NCI-H128 (cell line): ENCODE data around the gene GHITM.
"Not testable (repeated sequence)": the region's sequence is repeated elsewhere in the genome, so short reads cannot be mapped to it uniquely, and the experiment has no call there.

ENCODE experiments used
- DNase-seq: peaks from one replicate; lab custom pipeline; 2025; ENCODE audit not compliant: unreplicated experiment; lab: John Stamatoyannopoulos, UW

GHITM gene

GRCh38 chr10:84175436-84175835, 36.1 kb downstream of the GHITM start:
- DNase-seq = no peak

- DNase-seq = no peak
Measured at GRCh38 chr10:84176351-84176750, 37.0 kb downstream of the GHITM start.

GRCh38 chr10:84176836-84177474, 37.6 kb downstream of the GHITM start:
- DNase-seq = no peak

- DNase-seq = no peak
Measured at GRCh38 chr10:84177541-84178141, 38.3 kb downstream of the GHITM start.

- no peak for DNase-seq
Measured at GRCh38 chr10:84178160-84178609, 38.9 kb downstream of the GHITM start.

GRCh38 chr10:84179059-84179710, 39.9 kb downstream of the GHITM start:
- no peak for DNase-seq

- DNase-seq = not testable (repeated sequence)
Measured at GRCh38 chr10:84180386-84180785, 41.1 kb downstream of the GHITM start.

- DNase-seq = no peak
Measured at GRCh38 chr10:84181631-84182030, 42.3 kb downstream of the GHITM start.

GRCh38 chr10:84184517-84184916, 45.2 kb downstream of the GHITM start:
- DNase-seq = no peak

GRCh38 chr10:84185526-84186175, 46.3 kb downstream of the GHITM start:
- DNase-seq = no peak

GRCh38 chr10:84188815-84189214, 49.5 kb downstream of the GHITM start:
- DNase-seq = no peak

GRCh38 chr10:84190621-84191020, 51.3 kb downstream of the GHITM start:
- no peak for DNase-seq

GRCh38 chr10:84191106-84191505, 51.8 kb downstream of the GHITM start:
- no peak for DNase-seq

- DNase-seq = no peak
Measured at GRCh38 chr10:84193327-84193726, 54.0 kb downstream of the GHITM start.

GRCh38 chr10:84193846-84194423, 54.6 kb downstream of the GHITM start:
- DNase-seq = no peak

GRCh38 chr10:84194424-84195043, 55.2 kb downstream of the GHITM start, which contains the start of gene CDHR1:
Gene CDHR1, plus strand, starts transcription at chr10:84194537. Its CDS starts 224 bp downstream, at chr10:84194761.
- DNase-seq = no peak

- DNase-seq = no peak
Measured at GRCh38 chr10:84195044-84195830, 55.9 kb downstream of the GHITM start.

- DNase-seq = no peak
Measured at GRCh38 chr10:84196083-84196482, 56.8 kb downstream of the GHITM start.

- DNase-seq = no peak
Measured at GRCh38 chr10:84196941-84197340, 57.6 kb downstream of the GHITM start.

GRCh38 chr10:84197643-84198042, 58.3 kb downstream of the GHITM start:
- DNase-seq = no peak
